PC-3 (cell line): ENCODE results near the gene TTLL1. TPM values are rescaled to one million over a fixed set of nuclear protein-coding genes. Genes with fewer than 3 reads are reported as not detected.

Experiments used
- ATAC-seq: fragments of 200-7000 bp; cut with Tn5 transposase; 2 replicates; pipeline ENCODE4 v1.9.1; 2020; ENCODE audit warnings: mild to moderate bottlenecking, moderate library complexity
- Bru-seq: library from RNA; stranded (reverse); fragments of 400-500 nt; gene quantifications from one replicate; lab custom pipeline; 2021; lab: Mats Ljungman, UMichigan
- BruChase-seq, 2 experiments: library from RNA; stranded (reverse); fragments of 400-500 nt; gene quantifications; one replicate each; lab custom pipeline; 2021; lab: Mats Ljungman, UMichigan
- BruUV-seq: library from RNA; stranded (reverse); fragments of 400-500 nt; replicated peaks from 2 replicates; lab custom pipeline; 2021; lab: Mats Ljungman, UMichigan
- CTCF ChIA-PET: fragments of 300-600 bp; sonication (Branson Sonifier 250); formaldehyde crosslinking; loops from one replicate; lab custom pipeline; 2022; ENCODE audit warnings: antibody characterized with exemption; lab: Charles Lee
- POLR2A ChIA-PET: fragments of 300-600 bp; sonication (Branson Sonifier 250); formaldehyde crosslinking; loops from one replicate; lab custom pipeline; 2022; ENCODE audit warnings: antibody characterized with exemption; ENCODE audit not compliant: unreplicated experiment; lab: Charles Lee
- DNase-seq: peaks from one replicate; pipeline ENCODE4 v3.0.0-alpha.2; 2015
- H2AFZ ChIP-seq: fragments of 300-600 bp; sonication (generic); 2 replicates; pipeline ENCODE4 v1.6.0; 2016; ENCODE audit warnings: antibody characterized with exemption, low read length
- H3F3A ChIP-seq: fragments of 300-600 bp; sonication (generic); one replicate; pipeline ENCODE4 v1.6.0; 2017; ENCODE audit warnings: antibody characterized with exemption, low read length, control low read depth, mild to moderate bottlenecking; ENCODE audit not compliant: unreplicated experiment
- H3K27ac ChIP-seq: fragments of 300-600 bp; sonication (generic); 2 replicates; pipeline ENCODE4 v1.5.1; 2016; ENCODE audit warnings: mild to moderate bottlenecking, low read length
- H3K27me3 ChIP-seq: fragments of 300-600 bp; sonication (generic); 2 replicates; pipeline ENCODE4 v1.6.1; 2016; ENCODE audit warnings: low read length, mixed read lengths
- H3K36me3 ChIP-seq: fragments of 300-600 bp; sonication (generic); 2 replicates; pipeline ENCODE4 v1.6.1; 2016; ENCODE audit warnings: low read depth, mixed run types, low read length, mixed read lengths
- H3K4me1 ChIP-seq: fragments of 300-600 bp; sonication (generic); 2 replicates; pipeline ENCODE4 v1.5.1; 2016; ENCODE audit warnings: low read length; ENCODE audit not compliant: insufficient read depth
- H3K4me2 ChIP-seq: fragments of 300-600 bp; sonication (generic); 2 replicates; pipeline ENCODE4 v1.6.0; 2016; ENCODE audit warnings: low read length
- H3K4me3 ChIP-seq: fragments of 300-600 bp; sonication (generic); 2 replicates; pipeline ENCODE4 v1.5.1; 2016; ENCODE audit warnings: mild to moderate bottlenecking, low read length, mixed read lengths
- H3K79me2 ChIP-seq: fragments of 300-600 bp; sonication (generic); 2 replicates; pipeline ENCODE4 v1.6.1; 2017; ENCODE audit warnings: low read length, mixed read lengths
- H3K9ac ChIP-seq: fragments of 300-600 bp; sonication (generic); 2 replicates; pipeline ENCODE4 v1.6.0; 2016; ENCODE audit warnings: mild to moderate bottlenecking, low read length
- H3K9me2 ChIP-seq: fragments of 300-600 bp; sonication (generic); replicated peaks from 2 replicates; pipeline ENCODE4 v1.6.1; 2016; ENCODE audit warnings: mixed run types, low read length, mixed read lengths
- H3K9me3 ChIP-seq: fragments of 300-600 bp; sonication (generic); 2 replicates; pipeline ENCODE4 v1.6.1; 2016; ENCODE audit warnings: low read length, mixed read lengths
- H4K20me1 ChIP-seq: fragments of 300-600 bp; sonication (generic); 2 replicates; pipeline ENCODE4 v1.6.1; 2016; ENCODE audit warnings: low read length, mixed read lengths
- CTCF ChIP-seq: fragments of 300-600 bp; sonication (generic); conservative IDR thresholded peaks from 2 replicates; pipeline ENCODE4 v1.5.1; 2017; ENCODE audit warnings: antibody characterized with exemption, low read depth, mild to moderate bottlenecking, low read length
- EZH2 ChIP-seq: fragments of 300-600 bp; sonication (generic); IDR thresholded peaks from one replicate; pipeline ENCODE4 v1.6.1; 2017; ENCODE audit warnings: antibody characterized with exemption, mild to moderate bottlenecking, low read length; ENCODE audit not compliant: unreplicated experiment
- EZH2phosphoT487 ChIP-seq: fragments of 300-600 bp; sonication (generic); IDR thresholded peaks from 2 replicates; pipeline ENCODE4 v1.6.1; 2018; ENCODE audit warnings: mild to moderate bottlenecking, antibody characterized with exemption, low read length, borderline replicate concordance
- intact Hi-C: fragments of 100-400 bp; cut with micrococcal nuclease; formaldehyde crosslinking; loops from 2 replicates; pipeline ENCODE4 v1.9.0; 2023
- long read RNA-seq: library from polyadenylated mRNA; unstranded; transcript quantifications from one replicate; pipeline ENCODE4 v2.0.0, GENCODE V29; 2021; ENCODE audit not compliant: unreplicated experiment
- total RNA-seq: library from RNA; depleted of rRNA; stranded (reverse); fragments of >200 nt; gene quantifications from 2 replicates; pipeline ENCODE4 v1.2.3, GENCODE V29; 2014; rRNA removed

TTLL1 gene
- 0.35 and 0.77 TPM in 2 replicates for total RNA-seq
- Bru-seq, nascent RNA = percentile 34 among the genes with signal in this experiment
- percentile 27 among the genes with signal in this experiment for BruChase-seq, experiment 1, labeled RNA remaining after a 6-hour chase
- BruChase-seq, experiment 2, labeled RNA remaining after a 2-hour chase = percentile 31 among the genes with signal in this experiment
- long read RNA-seq, transcript TTLL1-201 (11 exons, 1,645 nt) = major isoform, 7 of 11 reads
- long read RNA-seq, partial matches to known transcripts = 2 of 11 reads
- long read RNA-seq, other reads (novel, unspliced or antisense) = 2 of 11 reads

GRCh38 chr22:43088984-43089717, at the start of gene TTLL1:
Gene TTLL1 (minus strand): TSS chr22:43089391. CDS start chr22:43075586, 13,805 bp downstream.
- peak within 1 kb of the TSS; percentile 91 for H2AFZ ChIP-seq
- peak; percentile 91 for ATAC-seq
- no peaks in the 10 kb centered on the region for H4K20me1 ChIP-seq
- H3K4me1 ChIP-seq = peaks cover 5% of the 10 kb centered on the region
- no peaks in the 10 kb centered on the region for H3K9me3 ChIP-seq
- H3K27me3 ChIP-seq = no peaks in the 10 kb centered on the region
- BruUV-seq = no TSS peak
- H3K9me2 ChIP-seq = no peaks in the 10 kb centered on the region
- peak; percentile 85 for DNase-seq
- CTCF ChIA-PET = no interaction called here
- H3K36me3 ChIP-seq = no peaks in the 10 kb centered on the region
- peak within 1 kb of the TSS; percentile 78 for H3K4me3 ChIP-seq
- peak within 1 kb of the TSS; percentile 46 for H3K27ac ChIP-seq
- no peaks in the 10 kb centered on the region for H3K79me2 ChIP-seq
- no peaks in the 10 kb centered on the region for H3F3A ChIP-seq
- intact Hi-C loops = no loop called here
- POLR2A ChIA-PET = no interaction called here
- no peak for TF ChIP-seq CTCF
- no peak for TF ChIP-seq EZH2phosphoT487
- no peak for TF ChIP-seq EZH2
- peak within 1 kb of the TSS; percentile 64 for H3K9ac ChIP-seq
- H3K4me2 ChIP-seq = peak within 1 kb of the TSS; percentile 92

- Histone ChIP-seq H2AFZ (no peak overlapping the region), H3F3A (no peaks in the 10 kb centered on the region), H3K9me2 (no peaks in the 10 kb centered on the region), H4K20me1 (no peaks in the 10 kb centered on the region), H3K27me3 (no peaks in the 10 kb centered on the region), H3K27ac (no peak overlapping the region), H3K9ac (no peak overlapping the region), H3K9me3 (no peaks in the 10 kb centered on the region), H3K4me1 (peaks cover 2% of the 10 kb centered on the region; the same call in 1 of the 2 replicates), H3K36me3 (peaks cover 16% of the 10 kb centered on the region), H3K79me2 (peaks cover 22% of the 10 kb centered on the region), H3K4me2 (no peak overlapping the region), H3K4me3 (no peak overlapping the region)
- ChIA-PET POLR2A (no interaction called here), CTCF (no interaction called here)
- no TSS peak for BruUV-seq
- ATAC-seq (no peak), DNase-seq (no peak)
- no peak for TF ChIP-seq EZH2
- TF ChIP-seq EZH2phosphoT487 = no peak
- intact Hi-C loops = no loop called here
Measured at GRCh38 chr22:43136801-43137200, 47.6 kb upstream of the TTLL1 start.

GRCh38 chr22:43136255-43136654, 47.1 kb upstream of the TTLL1 start:
- intact Hi-C loops = no loop called here

More at GRCh38 chr22:43136255-43136654, 47.1 kb upstream of the TTLL1 start:
- ATAC-seq (0 out of 2 replicates have a peak, but pooled peaks have one; percentile 40), DNase-seq (peak; percentile 14)
- Histone ChIP-seq H3K4me1 (no peaks in the 10 kb centered on the region), H3K9ac (no peak overlapping the region), H3F3A (no peaks in the 10 kb centered on the region), H3K4me2 (no peak overlapping the region), H3K9me3 (no peaks in the 10 kb centered on the region), H4K20me1 (no peaks in the 10 kb centered on the region), H3K4me3 (no peak overlapping the region), H3K27me3 (no peaks in the 10 kb centered on the region), H3K36me3 (peaks cover 16% of the 10 kb centered on the region), H3K79me2 (peaks cover 17% of the 10 kb centered on the region), H3K27ac (no peak overlapping the region), H3K9me2 (no peaks in the 10 kb centered on the region), H2AFZ (no peak overlapping the region)
- ChIA-PET POLR2A (no interaction called here), CTCF (no interaction called here)
- TF ChIP-seq EZH2phosphoT487 (no peak), EZH2 (no peak), CTCF (peak; percentile 67)
- no TSS peak for BruUV-seq
